GM23338 (cell line): Measurements from ENCODE around the gene HS1BP3. TPM values are rescaled to one million over a fixed set of nuclear protein-coding genes. Genes with fewer than 3 reads are reported as not detected.

Experiments used
- ATAC-seq: fragments of 200-7000 bp; cut with Tn5 transposase; 3 replicates; pipeline ENCODE4 v1.9.1; 2020
- DNase-seq: peaks from one replicate; pipeline ENCODE4 v3.0.0-alpha.2; 2015; ENCODE audit warnings: low spot score
- H2AFZ ChIP-seq: fragments of 200-600 bp; sonication (generic); 2 replicates; pipeline ENCODE4 v1.8.0; 2016; ENCODE audit warnings: antibody characterized with exemption, mild to moderate bottlenecking, moderate library complexity
- H3F3A ChIP-seq: fragments of 200-600 bp; sonication (generic); replicated peaks from 2 replicates; pipeline ENCODE4 v1.8.0; 2017; ENCODE audit warnings: antibody characterized with exemption, mixed run types, low read depth
- H3K27ac ChIP-seq: fragments of 200-600 bp; sonication (generic); 2 replicates; pipeline ENCODE4 v1.6.1; 2016; ENCODE audit warnings: low read depth
- H3K27me3 ChIP-seq: fragments of 200-600 bp; sonication (generic); 2 replicates; pipeline ENCODE4 v1.8.0; 2016; ENCODE audit warnings: mild to moderate bottlenecking, mixed run types, moderate library complexity; ENCODE audit not compliant: insufficient read depth
- H3K36me3 ChIP-seq: fragments of 200-600 bp; sonication (generic); 2 replicates; pipeline ENCODE4 v1.8.0; 2016; ENCODE audit warnings: mild to moderate bottlenecking; ENCODE audit not compliant: insufficient read depth
- H3K4me1 ChIP-seq: fragments of 200-600 bp; sonication (generic); 2 replicates; pipeline ENCODE4 v1.8.0; 2016; ENCODE audit warnings: mild to moderate bottlenecking, moderate library complexity; ENCODE audit not compliant: insufficient read depth
- H3K4me2 ChIP-seq: fragments of 200-600 bp; sonication (generic); 2 replicates; pipeline ENCODE4 v1.7.1; 2017; ENCODE audit warnings: mixed run types
- H3K4me3 ChIP-seq: fragments of 200-600 bp; sonication (generic); 2 replicates; pipeline ENCODE4 v1.6.1; 2016; ENCODE audit warnings: mixed run types
- H3K79me2 ChIP-seq: fragments of 200-600 bp; sonication (generic); replicated peaks from 2 replicates; pipeline ENCODE4 v1.8.0; 2017; ENCODE audit warnings: mild to moderate bottlenecking; ENCODE audit not compliant: insufficient read depth
- H3K9me2 ChIP-seq: fragments of 200-600 bp; sonication (generic); 2 replicates; pipeline ENCODE4 v1.8.0; 2017; ENCODE audit not compliant: insufficient read depth
- H4K20me1 ChIP-seq: fragments of 200-600 bp; sonication (generic); replicated peaks from 2 replicates; pipeline ENCODE4 v1.8.0; 2017; ENCODE audit warnings: mild to moderate bottlenecking; ENCODE audit not compliant: insufficient read depth
- H3K27ac Mint-ChIP-seq: 2 replicates; pipeline ENCODE4 v1.8.0; 2020; ENCODE audit warnings: inconsistent platforms, mild to moderate bottlenecking, moderate library complexity, mixed read lengths
- H3K27me3 Mint-ChIP-seq: 3 replicates; pipeline ENCODE4 v1.8.0; 2022; ENCODE audit warnings: low read depth, mild to moderate bottlenecking, moderate library complexity, mixed read lengths, inconsistent platforms; ENCODE audit not compliant: insufficient read depth, poor library complexity
- H3K36me3 Mint-ChIP-seq: 3 replicates; pipeline ENCODE4 v1.8.0; 2021; ENCODE audit warnings: low read depth, mild to moderate bottlenecking, inconsistent platforms, moderate library complexity, mixed read lengths
- H3K4me1 Mint-ChIP-seq: 3 replicates; pipeline ENCODE4 v1.8.0; 2020; ENCODE audit warnings: mild to moderate bottlenecking, inconsistent platforms, mixed read lengths
- H3K4me3 Mint-ChIP-seq: 3 replicates; pipeline ENCODE4 v1.8.0; 2021; ENCODE audit warnings: moderate library complexity, mild to moderate bottlenecking, inconsistent platforms, mixed read lengths
- H3K9me3 Mint-ChIP-seq: 3 replicates; pipeline ENCODE4 v1.8.0; 2020; ENCODE audit warnings: moderate library complexity, mild to moderate bottlenecking, inconsistent platforms, mixed read lengths
- CREB1 ChIP-seq: fragments of 250-450 bp; sonication (Bioruptor Pico); IDR thresholded peaks from 2 replicates; pipeline ENCODE4 v1.5.0; 2020; ENCODE audit warnings: low read depth, mild to moderate bottlenecking, moderate library complexity
- EZH2 ChIP-seq: fragments of 200-600 bp; sonication (generic); IDR thresholded peaks from one replicate; pipeline ENCODE4 v1.8.0; 2017; ENCODE audit warnings: antibody characterized with exemption, mild to moderate bottlenecking, low read depth; ENCODE audit not compliant: unreplicated experiment
- EZH2phosphoT487 ChIP-seq: fragments of 200-600 bp; sonication (generic); IDR thresholded peaks from one replicate; pipeline ENCODE4 v1.8.1; 2018; ENCODE audit warnings: antibody characterized with exemption; ENCODE audit not compliant: unreplicated experiment
- NANOG ChIP-seq: IDR thresholded peaks from 2 replicates; pipeline ENCODE4 v1.6.1; 2016; ENCODE audit warnings: antibody characterized with exemption, borderline replicate concordance
- POLR2AphosphoS5 ChIP-seq: IDR thresholded peaks from 2 replicates; pipeline ENCODE4 v1.6.1; 2016; ENCODE audit warnings: antibody characterized with exemption, low read depth
- ZNF114 ChIP-seq: fragments of 250-450 bp; sonication (Bioruptor Pico); IDR thresholded peaks from 2 replicates; pipeline ENCODE4 v1.5.0; 2020; ENCODE audit warnings: mild to moderate bottlenecking, moderate library complexity
- polyA plus RNA-seq: library from polyadenylated mRNA; unstranded; fragments of >200 nt; fragmentation: Nextera tagmentation; extraction: Ambion mirVana; gene quantifications from 2 replicates; pipeline ENCODE4 v1.2.1, GENCODE V29; 2016
- total RNA-seq: library from RNA; depleted of rRNA; stranded (reverse); fragments of >200 nt; shearing (Covaris generic); gene quantifications from 2 replicates; pipeline ENCODE4 v1.2.3, GENCODE V29; 2014
- TF ChIP-seq, protein P1 (sequence below): fragments of 250-450 bp; sonication (Bioruptor Pico); IDR thresholded peaks from 2 replicates; pipeline ENCODE4 v1.5.0; 2020; ENCODE audit warnings: mild to moderate bottlenecking, moderate library complexity
- TF ChIP-seq, protein P2 (sequence below): IDR thresholded peaks from 2 replicates; pipeline ENCODE4 v1.6.1; 2016; ENCODE audit warnings: antibody characterized with exemption
- TF ChIP-seq, protein P3 (sequence below), 2 experiments: fragments of 200-600 bp in 1 of 2; sonication (generic) in 1 of 2; conservative IDR thresholded peaks; 2 replicates each; pipeline versions ENCODE4 v1.5.1 to v1.6.1; 2016 to 2017; ENCODE audit warnings: antibody characterized with exemption in 2 of 2, low read depth in 2 of 2, mild to moderate bottlenecking in 2 of 2, moderate library complexity in 1 of 2

Gene HS1BP3
- total and polyA plus RNA-seq, 2 experiments from 2014 or later: 7.2 to 15.0 TPM

DNA sequence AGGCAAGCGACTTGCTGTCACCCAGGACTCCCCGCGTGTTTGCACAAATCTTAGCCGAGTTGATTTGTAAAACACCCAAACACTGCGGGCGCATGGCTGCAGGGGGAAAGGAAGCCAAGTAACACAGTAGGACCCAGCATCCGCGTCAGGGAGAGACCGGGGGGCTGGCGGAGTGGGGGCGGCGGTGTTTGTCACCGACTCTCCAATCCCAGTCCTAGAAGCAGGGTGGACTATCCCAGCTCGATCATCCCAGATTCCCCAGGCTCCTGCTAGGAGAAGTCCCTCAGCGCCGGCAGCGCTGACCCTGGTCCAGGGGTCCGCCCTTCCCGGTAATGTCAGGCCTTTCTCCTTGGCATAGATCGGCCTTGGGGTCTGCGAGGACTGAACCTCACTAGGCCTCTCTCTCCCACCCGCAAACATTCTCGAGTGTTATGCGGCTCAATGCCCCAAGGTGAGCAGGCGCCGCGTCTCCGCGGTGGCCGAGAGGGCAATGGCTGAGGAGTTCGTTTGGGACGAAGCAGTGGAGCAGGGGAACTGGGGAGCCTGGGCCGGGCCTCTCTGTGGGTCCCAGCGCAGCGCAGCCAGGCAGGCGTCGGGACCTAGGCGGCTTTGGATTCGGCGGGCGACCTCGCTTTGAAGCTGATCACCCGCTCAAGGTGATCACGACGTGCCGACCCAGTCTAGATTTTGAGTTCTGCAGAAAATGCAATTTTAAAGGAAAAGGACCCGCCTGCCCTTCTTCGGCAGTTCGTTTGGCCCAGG is 14.5 kb upstream of the HS1BP3 start:
- Mint-ChIP-seq H3K27me3 (peaks cover 80% of the 10 kb centered on the region), H3K4me3 (peak overlapping the region; percentile 81), H3K36me3 (no peaks in the 10 kb centered on the region), H3K4me1 (peaks cover 35% of the 10 kb centered on the region), H3K27ac (no peak overlapping the region), H3K9me3 (no peaks in the 10 kb centered on the region)
- Histone ChIP-seq H2AFZ (peak overlapping the region; percentile 97), H3K27ac (no peak overlapping the region), H3K4me1 (peaks cover 30% of the 10 kb centered on the region), H3K36me3 (no peaks in the 10 kb centered on the region), H3K4me2 (peak overlapping the region; percentile 89), H3K27me3 (peaks cover 85% of the 10 kb centered on the region), H4K20me1 (no peaks in the 10 kb centered on the region), H3K4me3 (peak overlapping the region; percentile 76), H3K79me2 (no peaks in the 10 kb centered on the region), H3F3A (no peaks in the 10 kb centered on the region; the same call in 1 of the 2 replicates), H3K9me2 (no peaks in the 10 kb centered on the region)
- TF ChIP-seq ZNF114 (CRISPR knock-in tag) (no peak), EZH2 (peak; percentile 81), EZH2phosphoT487 (peak; percentile 79)
- DNase-seq (peak; percentile 66), ATAC-seq (peak; percentile 15)

DNA sequence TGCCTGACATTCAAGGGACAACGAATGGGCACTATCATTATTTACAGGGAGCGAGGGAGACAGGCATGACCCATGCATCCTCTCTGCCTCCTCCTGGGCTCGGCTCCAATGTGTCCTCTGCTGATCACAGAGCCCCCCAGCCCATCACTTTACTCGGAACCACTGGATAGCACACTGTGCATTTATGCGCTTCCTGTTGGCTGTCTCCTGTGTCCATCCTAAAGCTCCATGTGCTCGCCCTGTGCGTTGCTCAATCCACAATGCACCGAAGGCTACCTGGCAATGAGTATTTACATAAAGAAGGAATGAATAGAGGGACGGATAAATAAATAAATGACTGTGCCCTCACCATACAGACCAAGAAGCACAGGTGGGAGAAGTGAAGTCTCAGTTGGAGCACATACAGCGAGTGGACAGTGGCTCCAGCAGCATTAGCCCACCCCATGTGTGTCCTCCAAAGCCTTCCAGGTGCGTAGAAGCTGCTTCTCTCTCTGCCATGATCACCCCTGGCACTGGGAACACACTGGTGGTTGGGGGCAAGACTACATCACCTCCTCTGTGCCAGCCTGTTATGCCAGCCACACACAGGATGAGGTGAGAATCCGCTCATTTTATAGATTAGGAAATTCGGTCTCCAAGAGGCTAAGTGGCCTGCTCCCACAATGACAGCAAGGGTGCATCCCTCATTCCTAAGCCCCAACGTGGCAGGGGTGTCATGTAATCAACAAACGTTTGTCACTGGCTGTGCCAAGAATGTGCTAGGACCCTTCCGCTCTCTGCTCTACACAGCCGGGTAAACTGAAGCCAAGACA is 13.7 kb upstream of the HS1BP3 start:
- Histone ChIP-seq H3K27ac (no peak overlapping the region), H3K36me3 (no peaks in the 10 kb centered on the region), H3K9me2 (no peaks in the 10 kb centered on the region), H3K79me2 (no peaks in the 10 kb centered on the region), H3K4me1 (peaks cover 25% of the 10 kb centered on the region), H3K27me3 (peaks cover 77% of the 10 kb centered on the region), H4K20me1 (no peaks in the 10 kb centered on the region), H3K4me2 (peak overlapping the region; percentile 89), H2AFZ (no peak overlapping the region), H3K4me3 (peak overlapping the region; percentile 76), H3F3A (no peaks in the 10 kb centered on the region; the same call in 1 of the 2 replicates)
- peaks cover 32% of the 10 kb centered on the region for H3K4me1 Mint-ChIP-seq
- H3K36me3 Mint-ChIP-seq: no peaks in the 10 kb centered on the region
- no peak overlapping the region for H3K27ac Mint-ChIP-seq
- peak overlapping the region; percentile 81 for H3K4me3 Mint-ChIP-seq
- DNase-seq: no peak
- H3K9me3 Mint-ChIP-seq: no peaks in the 10 kb centered on the region
- ATAC-seq: no peak
- TF ChIP-seq NANOG (no peak), EZH2 (no peak), POLR2AphosphoS5 (no peak), CREB1 (CRISPR knock-in tag) (no peak)
- TF ChIP-seq, protein P1, sequence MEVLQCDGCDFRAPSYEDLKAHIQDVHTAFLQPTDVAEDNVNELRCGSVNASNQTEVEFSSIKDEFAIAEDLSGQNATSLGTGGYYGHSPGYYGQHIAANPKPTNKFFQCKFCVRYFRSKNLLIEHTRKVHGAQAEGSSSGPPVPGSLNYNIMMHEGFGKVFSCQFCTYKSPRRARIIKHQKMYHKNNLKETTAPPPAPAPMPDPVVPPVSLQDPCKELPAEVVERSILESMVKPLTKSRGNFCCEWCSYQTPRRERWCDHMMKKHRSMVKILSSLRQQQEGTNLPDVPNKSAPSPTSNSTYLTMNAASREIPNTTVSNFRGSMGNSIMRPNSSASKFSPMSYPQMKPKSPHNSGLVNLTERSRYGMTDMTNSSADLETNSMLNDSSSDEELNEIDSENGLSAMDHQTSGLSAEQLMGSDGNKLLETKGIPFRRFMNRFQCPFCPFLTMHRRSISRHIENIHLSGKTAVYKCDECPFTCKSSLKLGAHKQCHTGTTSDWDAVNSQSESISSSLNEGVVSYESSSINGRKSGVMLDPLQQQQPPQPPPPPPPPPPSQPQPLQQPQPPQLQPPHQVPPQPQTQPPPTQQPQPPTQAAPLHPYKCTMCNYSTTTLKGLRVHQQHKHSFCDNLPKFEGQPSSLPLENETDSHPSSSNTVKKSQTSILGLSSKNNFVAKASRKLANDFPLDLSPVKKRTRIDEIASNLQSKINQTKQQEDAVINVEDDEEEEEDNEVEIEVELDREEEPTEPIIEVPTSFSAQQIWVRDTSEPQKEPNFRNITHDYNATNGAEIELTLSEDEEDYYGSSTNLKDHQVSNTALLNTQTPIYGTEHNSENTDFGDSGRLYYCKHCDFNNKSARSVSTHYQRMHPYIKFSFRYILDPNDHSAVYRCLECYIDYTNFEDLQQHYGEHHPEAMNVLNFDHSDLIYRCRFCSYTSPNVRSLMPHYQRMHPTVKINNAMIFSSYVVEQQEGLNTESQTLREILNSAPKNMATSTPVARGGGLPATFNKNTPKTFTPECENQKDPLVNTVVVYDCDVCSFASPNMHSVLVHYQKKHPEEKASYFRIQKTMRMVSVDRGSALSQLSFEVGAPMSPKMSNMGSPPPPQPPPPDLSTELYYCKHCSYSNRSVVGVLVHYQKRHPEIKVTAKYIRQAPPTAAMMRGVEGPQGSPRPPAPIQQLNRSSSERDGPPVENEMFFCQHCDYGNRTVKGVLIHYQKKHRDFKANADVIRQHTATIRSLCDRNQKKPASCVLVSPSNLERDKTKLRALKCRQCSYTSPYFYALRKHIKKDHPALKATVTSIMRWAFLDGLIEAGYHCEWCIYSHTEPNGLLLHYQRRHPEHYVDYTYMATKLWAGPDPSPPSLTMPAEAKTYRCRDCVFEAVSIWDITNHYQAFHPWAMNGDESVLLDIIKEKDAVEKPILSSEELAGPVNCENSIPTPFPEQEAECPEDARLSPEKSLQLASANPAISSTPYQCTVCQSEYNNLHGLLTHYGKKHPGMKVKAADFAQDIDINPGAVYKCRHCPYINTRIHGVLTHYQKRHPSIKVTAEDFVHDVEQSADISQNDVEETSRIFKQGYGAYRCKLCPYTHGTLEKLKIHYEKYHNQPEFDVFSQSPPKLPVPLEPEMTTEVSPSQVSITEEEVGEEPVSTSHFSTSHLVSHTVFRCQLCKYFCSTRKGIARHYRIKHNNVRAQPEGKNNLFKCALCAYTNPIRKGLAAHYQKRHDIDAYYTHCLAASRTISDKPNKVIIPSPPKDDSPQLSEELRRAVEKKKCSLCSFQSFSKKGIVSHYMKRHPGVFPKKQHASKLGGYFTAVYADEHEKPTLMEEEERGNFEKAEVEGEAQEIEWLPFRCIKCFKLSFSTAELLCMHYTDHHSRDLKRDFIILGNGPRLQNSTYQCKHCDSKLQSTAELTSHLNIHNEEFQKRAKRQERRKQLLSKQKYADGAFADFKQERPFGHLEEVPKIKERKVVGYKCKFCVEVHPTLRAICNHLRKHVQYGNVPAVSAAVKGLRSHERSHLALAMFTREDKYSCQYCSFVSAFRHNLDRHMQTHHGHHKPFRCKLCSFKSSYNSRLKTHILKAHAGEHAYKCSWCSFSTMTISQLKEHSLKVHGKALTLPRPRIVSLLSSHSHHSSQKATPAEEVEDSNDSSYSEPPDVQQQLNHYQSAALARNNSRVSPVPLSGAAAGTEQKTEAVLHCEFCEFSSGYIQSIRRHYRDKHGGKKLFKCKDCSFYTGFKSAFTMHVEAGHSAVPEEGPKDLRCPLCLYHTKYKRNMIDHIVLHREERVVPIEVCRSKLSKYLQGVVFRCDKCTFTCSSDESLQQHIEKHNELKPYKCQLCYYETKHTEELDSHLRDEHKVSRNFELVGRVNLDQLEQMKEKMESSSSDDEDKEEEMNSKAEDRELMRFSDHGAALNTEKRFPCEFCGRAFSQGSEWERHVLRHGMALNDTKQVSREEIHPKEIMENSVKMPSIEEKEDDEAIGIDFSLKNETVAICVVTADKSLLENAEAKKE (CRISPR knock-in tag): no peak
- TF ChIP-seq, protein P2, sequence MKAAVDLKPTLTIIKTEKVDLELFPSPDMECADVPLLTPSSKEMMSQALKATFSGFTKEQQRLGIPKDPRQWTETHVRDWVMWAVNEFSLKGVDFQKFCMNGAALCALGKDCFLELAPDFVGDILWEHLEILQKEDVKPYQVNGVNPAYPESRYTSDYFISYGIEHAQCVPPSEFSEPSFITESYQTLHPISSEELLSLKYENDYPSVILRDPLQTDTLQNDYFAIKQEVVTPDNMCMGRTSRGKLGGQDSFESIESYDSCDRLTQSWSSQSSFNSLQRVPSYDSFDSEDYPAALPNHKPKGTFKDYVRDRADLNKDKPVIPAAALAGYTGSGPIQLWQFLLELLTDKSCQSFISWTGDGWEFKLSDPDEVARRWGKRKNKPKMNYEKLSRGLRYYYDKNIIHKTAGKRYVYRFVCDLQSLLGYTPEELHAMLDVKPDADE: no peak
- TF ChIP-seq, protein P3, sequence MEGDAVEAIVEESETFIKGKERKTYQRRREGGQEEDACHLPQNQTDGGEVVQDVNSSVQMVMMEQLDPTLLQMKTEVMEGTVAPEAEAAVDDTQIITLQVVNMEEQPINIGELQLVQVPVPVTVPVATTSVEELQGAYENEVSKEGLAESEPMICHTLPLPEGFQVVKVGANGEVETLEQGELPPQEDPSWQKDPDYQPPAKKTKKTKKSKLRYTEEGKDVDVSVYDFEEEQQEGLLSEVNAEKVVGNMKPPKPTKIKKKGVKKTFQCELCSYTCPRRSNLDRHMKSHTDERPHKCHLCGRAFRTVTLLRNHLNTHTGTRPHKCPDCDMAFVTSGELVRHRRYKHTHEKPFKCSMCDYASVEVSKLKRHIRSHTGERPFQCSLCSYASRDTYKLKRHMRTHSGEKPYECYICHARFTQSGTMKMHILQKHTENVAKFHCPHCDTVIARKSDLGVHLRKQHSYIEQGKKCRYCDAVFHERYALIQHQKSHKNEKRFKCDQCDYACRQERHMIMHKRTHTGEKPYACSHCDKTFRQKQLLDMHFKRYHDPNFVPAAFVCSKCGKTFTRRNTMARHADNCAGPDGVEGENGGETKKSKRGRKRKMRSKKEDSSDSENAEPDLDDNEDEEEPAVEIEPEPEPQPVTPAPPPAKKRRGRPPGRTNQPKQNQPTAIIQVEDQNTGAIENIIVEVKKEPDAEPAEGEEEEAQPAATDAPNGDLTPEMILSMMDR (conservative IDR thresholded peaks at IDR 0.05; ENCODE audit: low read depth in 2 of 2): no peak
- peaks cover 73% of the 10 kb centered on the region for H3K27me3 Mint-ChIP-seq
